Neural progenitor cell (in vitro differentiated cells): ENCODE results near the gene TNFRSF8. TPM values are rescaled to one million over a fixed set of nuclear protein-coding genes. Genes with fewer than 3 reads are reported as not detected.

ENCODE experiments used
- DNase-seq: peaks from one replicate; pipeline ENCODE4 v3.0.0-alpha.2; 2016; ENCODE audit warnings: low spot score
- H2AFZ ChIP-seq: fragments of 200-600 bp; sonication (generic); replicated peaks from 2 replicates; pipeline ENCODE4 v1.6.1; 2016; ENCODE audit warnings: antibody characterized with exemption
- H3F3A ChIP-seq: fragments of 200-600 bp; sonication (generic); 2 replicates; pipeline ENCODE4 v1.6.1; 2016; ENCODE audit warnings: antibody characterized with exemption, low read depth
- H3K27ac ChIP-seq: fragments of 200-600 bp; sonication (generic); 2 replicates; pipeline ENCODE4 v1.5.1; 2016; ENCODE audit warnings: mild to moderate bottlenecking
- H3K27me3 ChIP-seq: fragments of 200-600 bp; sonication (generic); 2 replicates; pipeline ENCODE4 v1.6.1; 2016; ENCODE audit warnings: mild to moderate bottlenecking, moderate library complexity
- H3K36me3 ChIP-seq: fragments of 200-600 bp; sonication (generic); 2 replicates; pipeline ENCODE4 v1.5.1; 2016
- H3K4me1 ChIP-seq: fragments of 200-600 bp; sonication (generic); 2 replicates; pipeline ENCODE4 v1.6.1; 2016; ENCODE audit warnings: mixed run types
- H3K4me2 ChIP-seq: fragments of 200-600 bp; sonication (generic); 2 replicates; pipeline ENCODE4 v1.6.1; 2016
- H3K4me3 ChIP-seq: fragments of 200-600 bp; sonication (generic); 2 replicates; pipeline ENCODE4 v1.5.1; 2016
- H3K79me2 ChIP-seq: fragments of 200-600 bp; sonication (generic); 2 replicates; pipeline ENCODE4 v1.6.1; 2016; ENCODE audit warnings: low read depth
- H3K9ac ChIP-seq: fragments of 200-600 bp; sonication (generic); 2 replicates; pipeline ENCODE4 v1.6.1; 2016
- H3K9me3 ChIP-seq: fragments of 200-600 bp; sonication (generic); 2 replicates; pipeline ENCODE4 v1.5.1; 2016; ENCODE audit warnings: low read depth
- H4K20me1 ChIP-seq: fragments of 200-600 bp; sonication (generic); 2 replicates; pipeline ENCODE4 v1.6.1; 2016; ENCODE audit warnings: low read depth
- H3K27ac Mint-ChIP-seq: 3 replicates; pipeline ENCODE4 v1.8.0; 2021; ENCODE audit warnings: mixed read lengths
- H3K27me3 Mint-ChIP-seq: 2 replicates; pipeline ENCODE4 v1.8.0; 2022; ENCODE audit warnings: low read depth, mild to moderate bottlenecking, inconsistent platforms, moderate library complexity, mixed read lengths; ENCODE audit not compliant: insufficient read depth
- H3K36me3 Mint-ChIP-seq: 3 replicates; pipeline ENCODE4 v1.8.0; 2021; ENCODE audit warnings: mixed read lengths
- H3K4me1 Mint-ChIP-seq: 3 replicates; pipeline ENCODE4 v1.8.0; 2021; ENCODE audit warnings: mixed read lengths
- H3K4me3 Mint-ChIP-seq: 3 replicates; pipeline ENCODE4 v1.8.0; 2021; ENCODE audit warnings: mild to moderate bottlenecking, moderate library complexity, mixed read lengths
- H3K9me3 Mint-ChIP-seq: 3 replicates; pipeline ENCODE4 v1.8.0; 2020; ENCODE audit warnings: mixed read lengths
- EZH2 ChIP-seq: fragments of 200-600 bp; sonication (generic); IDR thresholded peaks from 2 replicates; pipeline ENCODE4 v1.6.1; 2017; ENCODE audit warnings: antibody characterized with exemption, mild to moderate bottlenecking, moderate library complexity
- EZH2phosphoT487 ChIP-seq: fragments of 200-600 bp; sonication (generic); IDR thresholded peaks from 2 replicates; pipeline ENCODE4 v1.6.1; 2017; ENCODE audit warnings: antibody characterized with exemption
- total RNA-seq: library from RNA; depleted of rRNA; stranded (reverse); fragments of >200 nt; gene quantifications from 2 replicates; pipeline ENCODE4 v1.2.3, GENCODE V29; 2015; ENCODE audit warnings: low replicate concordance
- TF ChIP-seq, protein P1 (sequence below): fragments of 200-600 bp; sonication (generic); IDR thresholded peaks from 2 replicates; pipeline ENCODE4 v1.5.1; 2017; ENCODE audit warnings: antibody characterized with exemption, mild to moderate bottlenecking

TNFRSF8 gene
- total RNA-seq, 1 donor from 2014 or later, result not detected

- Histone ChIP-seq H3F3A (no peaks in the 10 kb centered on the region), H3K27ac (no peak overlapping the region), H2AFZ (no peak overlapping the region), H3K27me3 (no peaks in the 10 kb centered on the region), H3K4me3 (no peak overlapping the region), H3K9me3 (no peaks in the 10 kb centered on the region), H3K4me2 (no peak overlapping the region), H3K79me2 (no peaks in the 10 kb centered on the region), H4K20me1 (no peaks in the 10 kb centered on the region), H3K36me3 (no peaks in the 10 kb centered on the region), H3K9ac (no peak overlapping the region), H3K4me1 (peaks cover 5% of the 10 kb centered on the region)
- Mint-ChIP-seq H3K4me1 (peaks cover 10% of the 10 kb centered on the region), H3K9me3 (no peaks in the 10 kb centered on the region), H3K27me3 (peaks cover 2% of the 10 kb centered on the region), H3K36me3 (no peaks in the 10 kb centered on the region), H3K4me3 (no peak overlapping the region), H3K27ac (no peak overlapping the region)
- TF ChIP-seq EZH2 (no peak), EZH2phosphoT487 (no peak)
- TF ChIP-seq, protein P1, sequence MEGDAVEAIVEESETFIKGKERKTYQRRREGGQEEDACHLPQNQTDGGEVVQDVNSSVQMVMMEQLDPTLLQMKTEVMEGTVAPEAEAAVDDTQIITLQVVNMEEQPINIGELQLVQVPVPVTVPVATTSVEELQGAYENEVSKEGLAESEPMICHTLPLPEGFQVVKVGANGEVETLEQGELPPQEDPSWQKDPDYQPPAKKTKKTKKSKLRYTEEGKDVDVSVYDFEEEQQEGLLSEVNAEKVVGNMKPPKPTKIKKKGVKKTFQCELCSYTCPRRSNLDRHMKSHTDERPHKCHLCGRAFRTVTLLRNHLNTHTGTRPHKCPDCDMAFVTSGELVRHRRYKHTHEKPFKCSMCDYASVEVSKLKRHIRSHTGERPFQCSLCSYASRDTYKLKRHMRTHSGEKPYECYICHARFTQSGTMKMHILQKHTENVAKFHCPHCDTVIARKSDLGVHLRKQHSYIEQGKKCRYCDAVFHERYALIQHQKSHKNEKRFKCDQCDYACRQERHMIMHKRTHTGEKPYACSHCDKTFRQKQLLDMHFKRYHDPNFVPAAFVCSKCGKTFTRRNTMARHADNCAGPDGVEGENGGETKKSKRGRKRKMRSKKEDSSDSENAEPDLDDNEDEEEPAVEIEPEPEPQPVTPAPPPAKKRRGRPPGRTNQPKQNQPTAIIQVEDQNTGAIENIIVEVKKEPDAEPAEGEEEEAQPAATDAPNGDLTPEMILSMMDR, result no peak
- DNase-seq, result no peak
Measured at GRCh38 chr1:12136916-12137610, 74.0 kb downstream of the TNFRSF8 start.

DNA sequence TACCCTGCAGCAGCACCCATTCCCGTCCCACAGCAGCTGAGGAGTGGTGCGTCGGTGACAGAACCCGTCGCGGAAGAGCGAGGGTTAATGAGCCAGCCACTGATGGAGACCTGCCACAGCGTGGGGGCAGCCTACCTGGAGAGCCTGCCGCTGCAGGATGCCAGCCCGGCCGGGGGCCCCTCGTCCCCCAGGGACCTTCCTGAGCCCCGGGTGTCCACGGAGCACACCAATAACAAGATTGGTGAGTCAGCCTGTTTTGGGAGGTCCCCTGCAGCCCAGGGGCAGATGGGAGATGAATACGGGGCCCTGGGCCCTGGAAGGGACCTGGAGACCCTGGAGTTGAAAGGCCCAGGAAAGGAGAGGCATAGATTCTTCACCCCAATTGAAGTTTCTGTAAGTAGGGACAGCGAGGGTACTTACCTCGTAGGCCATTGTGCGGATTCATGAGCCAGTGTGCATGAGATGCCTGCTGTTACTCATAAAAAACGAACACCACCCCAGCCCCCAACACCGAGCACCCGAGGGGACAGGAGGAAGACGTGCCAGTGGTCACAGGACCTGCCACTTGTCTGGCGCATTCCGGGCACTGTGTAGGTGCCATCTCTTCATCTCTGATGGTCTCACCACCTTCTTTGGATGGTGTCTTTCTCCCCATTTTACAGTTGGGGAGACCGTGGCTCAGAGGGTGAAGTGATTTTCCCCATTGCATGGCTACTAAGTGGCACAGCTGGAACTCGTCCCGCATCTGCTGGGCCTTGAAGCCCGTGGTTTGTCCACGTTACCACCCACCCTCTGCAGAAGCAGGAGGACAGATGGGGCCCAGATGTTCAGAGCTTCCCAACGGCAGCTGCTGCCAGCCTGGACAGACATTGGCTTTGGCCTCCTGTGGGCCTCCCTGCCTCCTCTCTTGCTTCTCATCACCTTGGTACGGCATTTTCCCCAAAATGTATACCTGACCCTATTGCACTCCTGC, 75.4 kb downstream of the TNFRSF8 start:
- H3K79me2 ChIP-seq, result no peaks in the 10 kb centered on the region
- no peaks in the 10 kb centered on the region for H3K36me3 ChIP-seq
- Mint-ChIP-seq H3K4me3 (no peak overlapping the region), H3K4me1 (peaks cover 16% of the 10 kb centered on the region), H3K36me3 (no peaks in the 10 kb centered on the region), H3K9me3 (no peaks in the 10 kb centered on the region), H3K27me3 (peaks cover 2% of the 10 kb centered on the region), H3K27ac (no peak overlapping the region)
- H3K9ac ChIP-seq, result no peak overlapping the region
- H2AFZ ChIP-seq, result peak overlapping the region; percentile 63
- H3F3A ChIP-seq, result no peaks in the 10 kb centered on the region
- no peaks in the 10 kb centered on the region for H4K20me1 ChIP-seq
- no peak overlapping the region for H3K27ac ChIP-seq
- H3K9me3 ChIP-seq, result no peaks in the 10 kb centered on the region
- no peak overlapping the region for H3K4me2 ChIP-seq
- H3K4me1 ChIP-seq, result peaks cover 5% of the 10 kb centered on the region
- no peak for DNase-seq
- TF ChIP-seq EZH2, result no peak
- TF ChIP-seq, protein P1, result no peak
- TF ChIP-seq EZH2phosphoT487, result no peak
- no peaks in the 10 kb centered on the region for H3K27me3 ChIP-seq
- H3K4me3 ChIP-seq, result no peak overlapping the region

- H3K4me1 Mint-ChIP-seq, result peaks cover 22% of the 10 kb centered on the region
- no peak overlapping the region for H3K27ac Mint-ChIP-seq
- H3K4me2 ChIP-seq, result no peak overlapping the region
- no peaks in the 10 kb centered on the region for H4K20me1 ChIP-seq
- H3K9me3 ChIP-seq, result no peaks in the 10 kb centered on the region
- no peak overlapping the region for H3K9ac ChIP-seq
- DNase-seq, result no peak
- no peaks in the 10 kb centered on the region for H3K79me2 ChIP-seq
- H3K27me3 ChIP-seq, result no peaks in the 10 kb centered on the region
- no peak overlapping the region for H3K4me3 Mint-ChIP-seq
- no peaks in the 10 kb centered on the region for H3K9me3 Mint-ChIP-seq
- no peak overlapping the region for H3K4me3 ChIP-seq
- no peaks in the 10 kb centered on the region for H3F3A ChIP-seq
- no peak for TF ChIP-seq EZH2
- no peak for TF ChIP-seq EZH2phosphoT487
- TF ChIP-seq, protein P1, result no peak
- H3K36me3 ChIP-seq, result no peaks in the 10 kb centered on the region
- H3K27ac ChIP-seq, result no peak overlapping the region
- no peak overlapping the region for H2AFZ ChIP-seq
- peaks cover 2% of the 10 kb centered on the region for H3K27me3 Mint-ChIP-seq
- no peaks in the 10 kb centered on the region for H3K36me3 Mint-ChIP-seq
- H3K4me1 ChIP-seq, result peaks cover 5% of the 10 kb centered on the region
Measured at GRCh38 chr1:12140016-12140415, 76.9 kb downstream of the TNFRSF8 start.
